Measurements from ENCODE around the gene MAP4K1. TPM values are rescaled to one million over a fixed set of nuclear protein-coding genes. Genes with fewer than 3 reads are reported as not detected.

The MAP4K1 gene
- total RNA-seq, 1 experiment from 2014 or later: 3.5 TPM

GRCh38 chr19:38618590-38619360 is 1.0 kb upstream of the MAP4K1 start, which contains the start of gene EIF3K:
EIF3K (plus strand) TSS chr19:38619188; CDS start chr19:38619269, 81 bp downstream.
- peak within 1 kb of the TSS; percentile 24 for H3K27ac ChIP-seq
- no TSS peak for BruUV-seq (replicated peaks)
- H3K9me3 ChIP-seq (ENCODE audit: insufficient read depth, low read depth): no peaks in the 10 kb centered on the region
- no peaks in the 10 kb centered on the region for H3K9me2 ChIP-seq (ENCODE audit: insufficient read depth)
- peak within 1 kb of the TSS; percentile 87 for H3K4me3 ChIP-seq
- peaks cover 23% of the 10 kb centered on the region for H3K79me2 ChIP-seq (ENCODE audit: low read depth)
- H4K20me1 ChIP-seq (ENCODE audit: insufficient read depth): no peaks in the 10 kb centered on the region
- peak within 1 kb of the TSS; percentile 85 for H2AFZ ChIP-seq
- peaks cover 11% of the 10 kb centered on the region for H3K36me3 ChIP-seq (ENCODE audit: low read depth)
- DNase-seq: peak; percentile 96 to 99
- H3K4me2 ChIP-seq: peak within 1 kb of the TSS; percentile 100
- peaks cover 15% of the 10 kb centered on the region for H3K4me1 ChIP-seq (replicated peaks; ENCODE audit: insufficient read depth)
- peaks cover under 1% of the 10 kb centered on the region; the same call in 1 of the 2 replicates for H3F3A ChIP-seq (ENCODE audit: insufficient read depth, low read depth)
- intact Hi-C loops (cut with micrococcal nuclease; ENCODE audit: unreplicated experiment): loop anchor here (1.0 to 5.0 kb wide), 2 partner anchors 74 to 314 kb away; partner anchors contain the start of genes MRPS12 and SARS2
- CTCF ChIA-PET: interaction anchor here (0.5 to 0.9 kb wide), 7 partner anchors 27 to 314 kb away, joined by 4 to 11 read pairs (median 5); partner anchors contain the start of gene ACTN4
- POLR2A ChIA-PET (ENCODE audit: unreplicated experiment): interaction anchor here (0.5 to 0.7 kb wide), 10 partner anchors 28 to 899 kb away, joined by 3 to 18 read pairs (median 4); partner anchors contain the start of genes ACTN4 and ECH1
- H3K27me3 ChIP-seq (ENCODE audit: insufficient read depth, low read depth): no peaks in the 10 kb centered on the region
- TF ChIP-seq, protein P1, sequence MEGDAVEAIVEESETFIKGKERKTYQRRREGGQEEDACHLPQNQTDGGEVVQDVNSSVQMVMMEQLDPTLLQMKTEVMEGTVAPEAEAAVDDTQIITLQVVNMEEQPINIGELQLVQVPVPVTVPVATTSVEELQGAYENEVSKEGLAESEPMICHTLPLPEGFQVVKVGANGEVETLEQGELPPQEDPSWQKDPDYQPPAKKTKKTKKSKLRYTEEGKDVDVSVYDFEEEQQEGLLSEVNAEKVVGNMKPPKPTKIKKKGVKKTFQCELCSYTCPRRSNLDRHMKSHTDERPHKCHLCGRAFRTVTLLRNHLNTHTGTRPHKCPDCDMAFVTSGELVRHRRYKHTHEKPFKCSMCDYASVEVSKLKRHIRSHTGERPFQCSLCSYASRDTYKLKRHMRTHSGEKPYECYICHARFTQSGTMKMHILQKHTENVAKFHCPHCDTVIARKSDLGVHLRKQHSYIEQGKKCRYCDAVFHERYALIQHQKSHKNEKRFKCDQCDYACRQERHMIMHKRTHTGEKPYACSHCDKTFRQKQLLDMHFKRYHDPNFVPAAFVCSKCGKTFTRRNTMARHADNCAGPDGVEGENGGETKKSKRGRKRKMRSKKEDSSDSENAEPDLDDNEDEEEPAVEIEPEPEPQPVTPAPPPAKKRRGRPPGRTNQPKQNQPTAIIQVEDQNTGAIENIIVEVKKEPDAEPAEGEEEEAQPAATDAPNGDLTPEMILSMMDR (conservative IDR thresholded peaks at IDR 0.05): no peak
- no peak for TF ChIP-seq EZH2 (IDR thresholded peaks at IDR 0.05; ENCODE audit: low read depth)

DNA sequence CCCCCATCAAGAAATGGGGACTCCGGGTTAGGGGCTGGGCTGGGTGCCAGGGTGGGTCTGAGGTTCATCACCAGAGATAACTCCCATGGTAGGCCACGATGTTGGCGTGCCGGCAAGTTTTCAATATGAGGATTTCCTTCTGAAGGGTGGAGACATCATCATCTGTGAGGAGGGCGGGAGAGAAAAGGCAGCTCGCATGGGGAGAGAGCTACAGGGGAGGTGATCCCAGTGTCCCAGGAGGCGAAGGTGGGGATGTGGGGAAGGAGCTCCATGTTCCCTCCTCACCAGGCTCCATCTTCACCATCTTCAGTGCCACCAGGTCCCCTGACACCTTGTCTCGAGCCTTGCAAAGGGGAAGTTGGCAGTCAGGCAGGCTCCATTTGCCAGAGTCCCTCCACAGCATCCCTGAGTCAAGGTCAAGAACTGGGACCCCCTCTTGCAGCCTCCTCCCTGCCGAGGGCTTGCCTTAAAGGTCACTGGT is 430 bp downstream of the MAP4K1 start:
- Histone ChIP-seq H3K9me3 (ENCODE audit: insufficient read depth, low read depth) (no peaks in the 10 kb centered on the region), H4K20me1 (ENCODE audit: insufficient read depth) (no peaks in the 10 kb centered on the region), H3K4me2 (no peak overlapping the region), H2AFZ (no peak overlapping the region), H3K4me3 (no peak overlapping the region), H3K27me3 (ENCODE audit: insufficient read depth, low read depth) (no peaks in the 10 kb centered on the region), H3K36me3 (ENCODE audit: low read depth) (peaks cover 11% of the 10 kb centered on the region), H3K79me2 (ENCODE audit: low read depth) (peaks cover 23% of the 10 kb centered on the region), H3F3A (ENCODE audit: insufficient read depth, low read depth) (no peaks in the 10 kb centered on the region; the same call in 1 of the 2 replicates), H3K4me1 (replicated peaks; ENCODE audit: insufficient read depth) (peaks cover 15% of the 10 kb centered on the region), H3K27ac (no peak overlapping the region), H3K9me2 (ENCODE audit: insufficient read depth) (no peaks in the 10 kb centered on the region)
- BruUV-seq (replicated peaks): no TSS peak
- CTCF ChIA-PET: no interaction called here
- no peak for DNase-seq
- POLR2A ChIA-PET (ENCODE audit: unreplicated experiment): interaction anchor here (0.6 kb wide), 1 partner anchor 157 kb away, joined by 3 read pairs; no protein-coding TSS in a partner anchor
- intact Hi-C loops (cut with micrococcal nuclease; ENCODE audit: unreplicated experiment): loop anchor here (5.0 kb wide), 1 partner anchor 315 kb away; the partner anchor contains the start of genes MRPS12 and SARS2
- no peak for TF ChIP-seq EZH2 (IDR thresholded peaks at IDR 0.05; ENCODE audit: low read depth)
- TF ChIP-seq, protein P1 (conservative IDR thresholded peaks at IDR 0.05): no peak

- Histone ChIP-seq H3K9me3 (ENCODE audit: insufficient read depth, low read depth) (no peaks in the 10 kb centered on the region), H3K4me3 (no peak overlapping the region), H3F3A (ENCODE audit: insufficient read depth, low read depth) (no peaks in the 10 kb centered on the region; the same call in 1 of the 2 replicates), H3K27me3 (ENCODE audit: insufficient read depth, low read depth) (no peaks in the 10 kb centered on the region), H2AFZ (no peak overlapping the region), H4K20me1 (ENCODE audit: insufficient read depth) (no peaks in the 10 kb centered on the region), H3K79me2 (ENCODE audit: low read depth) (peaks cover 17% of the 10 kb centered on the region), H3K4me2 (no peak overlapping the region), H3K4me1 (replicated peaks; ENCODE audit: insufficient read depth) (peaks cover 15% of the 10 kb centered on the region), H3K36me3 (ENCODE audit: low read depth) (peaks cover 3% of the 10 kb centered on the region), H3K9me2 (ENCODE audit: insufficient read depth) (no peaks in the 10 kb centered on the region), H3K27ac (no peak overlapping the region)
- no TSS peak for BruUV-seq (replicated peaks)
- TF ChIP-seq EZH2 (IDR thresholded peaks at IDR 0.05; ENCODE audit: low read depth): no peak
- TF ChIP-seq, protein P1 (conservative IDR thresholded peaks at IDR 0.05): no peak
- POLR2A ChIA-PET (ENCODE audit: unreplicated experiment): no interaction called here
- intact Hi-C loops (cut with micrococcal nuclease; ENCODE audit: unreplicated experiment): loop anchor here (5.0 kb wide), 1 partner anchor 316 kb away; the partner anchor contains the start of genes MRPS12 and SARS2
- CTCF ChIA-PET: interaction anchor here (0.6 kb wide), 1 partner anchor 64 kb away, joined by 3 read pairs; no protein-coding TSS in a partner anchor
- DNase-seq: no peak
Measured at GRCh38 chr19:38616265-38616664, 1.5 kb downstream of the MAP4K1 start.
